ENCODE results near the gene PARP15.
"Not testable (repeated sequence)": the region's sequence is repeated elsewhere in the genome, so short reads cannot be mapped to it uniquely, and the experiment has no call there.

PARP15 gene

GRCh38 chr3:122577409-122578031, at the start of gene PARP15:
TSS of gene PARP15 (plus strand) at chr3:122577650. CDS start at chr3:122577668, 18 bp downstream.
- DNase-seq: peak; percentile 32 to 33

GRCh38 chr3:122530164-122530563, 47.3 kb upstream of the PARP15 start:
- no peak for DNase-seq

- no peak for DNase-seq
Observed at GRCh38 chr3:122533480-122533879, 44.0 kb upstream of the PARP15 start.

- peak; percentile 8 to 10 for DNase-seq
Observed at GRCh38 chr3:122533931-122534334, 43.5 kb upstream of the PARP15 start.

GRCh38 chr3:122535964-122536631, 41.4 kb upstream of the PARP15 start:
- no peak for DNase-seq

GRCh38 chr3:122536632-122537001, 40.8 kb upstream of the PARP15 start:
- DNase-seq: no peak

- no peak for DNase-seq
Observed at GRCh38 chr3:122538956-122539490, 38.4 kb upstream of the PARP15 start.

- DNase-seq: no peak
Observed at GRCh38 chr3:122546151-122546550, 31.3 kb upstream of the PARP15 start.

- no peak for DNase-seq
Observed at GRCh38 chr3:122548076-122548475, 29.4 kb upstream of the PARP15 start.

GRCh38 chr3:122548619-122549018, 28.8 kb upstream of the PARP15 start:
- DNase-seq: no peak

- DNase-seq: no peak
Observed at GRCh38 chr3:122553171-122553570, 24.3 kb upstream of the PARP15 start.

- no peak for DNase-seq
Observed at GRCh38 chr3:122555275-122556071, 22.0 kb upstream of the PARP15 start.

GRCh38 chr3:122557356-122557755, 20.1 kb upstream of the PARP15 start:
- DNase-seq: no peak

GRCh38 chr3:122558605-122559004, 18.8 kb upstream of the PARP15 start:
- DNase-seq: no peak

GRCh38 chr3:122559906-122560305, 17.5 kb upstream of the PARP15 start:
- DNase-seq: no peak

GRCh38 chr3:122560680-122561079, 16.8 kb upstream of the PARP15 start:
- peak; percentile 51 to 72 for DNase-seq

- no peak for DNase-seq
Observed at GRCh38 chr3:122562923-122563716, 14.3 kb upstream of the PARP15 start.

GRCh38 chr3:122563717-122564025, 13.8 kb upstream of the PARP15 start:
- DNase-seq: peak; percentile 20 to 21

GRCh38 chr3:122564155-122564912, 13.1 kb upstream of the PARP15 start, which contains the start of the genes DTX3L and PARP9:
TSS of gene DTX3L (plus strand) at chr3:122564338. CDS start at chr3:122564427, 89 bp downstream.
TSS of gene PARP9 (minus strand) at chr3:122564300. CDS start at chr3:122559620, 4,680 bp downstream.
- peak; percentile 85 for DNase-seq

- not testable (repeated sequence) for DNase-seq
Observed at GRCh38 chr3:122568131-122568530, 9.3 kb upstream of the PARP15 start.

- no peak for DNase-seq
Observed at GRCh38 chr3:122568755-122569154, 8.7 kb upstream of the PARP15 start.

- DNase-seq: peak; percentile 22 to 37
Observed at GRCh38 chr3:122572940-122573412, 4.5 kb upstream of the PARP15 start.

Data from activated CD4-positive, alpha-beta T cell treated with anti-CD3 and anti-CD28 coated beads for 4 hours (primary cell).